OCI-LY7 (cell line): ENCODE measurements around the gene ABHD11.

Source experiments
- CTCF ChIP-seq: fragments of 200-600 bp; sonication (generic); conservative IDR thresholded peaks from 2 replicates; pipeline ENCODE4 v1.5.1; 2014; ENCODE audit warnings: mild to moderate bottlenecking, antibody characterized with exemption, low read length, moderate library complexity, mixed read lengths
- EZH2phosphoT487 ChIP-seq: fragments of 200-600 bp; sonication (generic); IDR thresholded peaks from 2 replicates; pipeline ENCODE4 v1.6.1; 2018; ENCODE audit warnings: low read depth, borderline replicate concordance, mild to moderate bottlenecking, mixed run types, antibody characterized with exemption, low read length, moderate library complexity, mixed read lengths

DNA sequence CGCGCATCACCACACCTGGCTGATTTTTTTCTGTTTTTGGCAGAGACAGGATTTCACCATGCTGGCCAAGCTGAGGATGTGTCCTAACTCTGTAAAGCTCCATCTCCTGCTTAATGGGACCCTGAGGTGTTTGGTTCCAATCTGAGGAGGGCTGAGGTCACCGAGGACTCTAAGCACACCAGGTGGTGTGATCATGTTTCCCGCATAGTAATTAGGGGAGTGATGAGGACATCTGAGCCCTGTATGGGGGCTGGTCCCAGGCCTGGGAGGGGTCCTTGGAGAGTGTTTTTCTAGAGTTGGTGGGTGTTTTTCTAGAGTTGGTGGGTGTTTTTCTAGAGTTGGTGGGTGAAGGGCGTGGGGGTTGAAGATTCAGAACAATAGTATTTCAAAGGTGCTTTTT, 3.0 kb upstream of the ABHD11 start:
- TF ChIP-seq CTCF (no peak), EZH2phosphoT487 (no peak)
